C4-2B (cell line): ENCODE measurements around the gene KRTAP10-2.

ENCODE experiments used
- H3K27ac ChIP-seq: fragments of 450-650 bp; 2 replicates; pipeline ENCODE4 v1.5.1; 2017
- ZFX ChIP-seq: fragments of 450-650 bp; IDR thresholded peaks from 2 replicates; pipeline ENCODE4 v1.6.1; 2017
- TF ChIP-seq, protein P1 (sequence below): fragments of 450-650 bp; conservative IDR thresholded peaks from 2 replicates; pipeline ENCODE4 v1.5.1; 2017; ENCODE audit warnings: mild to moderate bottlenecking

The KRTAP10-2 gene

GRCh38 chr21:44572959-44573583, 21.8 kb upstream of the KRTAP10-2 start:
- no peak overlapping the region for H3K27ac ChIP-seq
- TF ChIP-seq, protein P1, sequence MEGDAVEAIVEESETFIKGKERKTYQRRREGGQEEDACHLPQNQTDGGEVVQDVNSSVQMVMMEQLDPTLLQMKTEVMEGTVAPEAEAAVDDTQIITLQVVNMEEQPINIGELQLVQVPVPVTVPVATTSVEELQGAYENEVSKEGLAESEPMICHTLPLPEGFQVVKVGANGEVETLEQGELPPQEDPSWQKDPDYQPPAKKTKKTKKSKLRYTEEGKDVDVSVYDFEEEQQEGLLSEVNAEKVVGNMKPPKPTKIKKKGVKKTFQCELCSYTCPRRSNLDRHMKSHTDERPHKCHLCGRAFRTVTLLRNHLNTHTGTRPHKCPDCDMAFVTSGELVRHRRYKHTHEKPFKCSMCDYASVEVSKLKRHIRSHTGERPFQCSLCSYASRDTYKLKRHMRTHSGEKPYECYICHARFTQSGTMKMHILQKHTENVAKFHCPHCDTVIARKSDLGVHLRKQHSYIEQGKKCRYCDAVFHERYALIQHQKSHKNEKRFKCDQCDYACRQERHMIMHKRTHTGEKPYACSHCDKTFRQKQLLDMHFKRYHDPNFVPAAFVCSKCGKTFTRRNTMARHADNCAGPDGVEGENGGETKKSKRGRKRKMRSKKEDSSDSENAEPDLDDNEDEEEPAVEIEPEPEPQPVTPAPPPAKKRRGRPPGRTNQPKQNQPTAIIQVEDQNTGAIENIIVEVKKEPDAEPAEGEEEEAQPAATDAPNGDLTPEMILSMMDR: no peak
- no peak for TF ChIP-seq ZFX

DNA sequence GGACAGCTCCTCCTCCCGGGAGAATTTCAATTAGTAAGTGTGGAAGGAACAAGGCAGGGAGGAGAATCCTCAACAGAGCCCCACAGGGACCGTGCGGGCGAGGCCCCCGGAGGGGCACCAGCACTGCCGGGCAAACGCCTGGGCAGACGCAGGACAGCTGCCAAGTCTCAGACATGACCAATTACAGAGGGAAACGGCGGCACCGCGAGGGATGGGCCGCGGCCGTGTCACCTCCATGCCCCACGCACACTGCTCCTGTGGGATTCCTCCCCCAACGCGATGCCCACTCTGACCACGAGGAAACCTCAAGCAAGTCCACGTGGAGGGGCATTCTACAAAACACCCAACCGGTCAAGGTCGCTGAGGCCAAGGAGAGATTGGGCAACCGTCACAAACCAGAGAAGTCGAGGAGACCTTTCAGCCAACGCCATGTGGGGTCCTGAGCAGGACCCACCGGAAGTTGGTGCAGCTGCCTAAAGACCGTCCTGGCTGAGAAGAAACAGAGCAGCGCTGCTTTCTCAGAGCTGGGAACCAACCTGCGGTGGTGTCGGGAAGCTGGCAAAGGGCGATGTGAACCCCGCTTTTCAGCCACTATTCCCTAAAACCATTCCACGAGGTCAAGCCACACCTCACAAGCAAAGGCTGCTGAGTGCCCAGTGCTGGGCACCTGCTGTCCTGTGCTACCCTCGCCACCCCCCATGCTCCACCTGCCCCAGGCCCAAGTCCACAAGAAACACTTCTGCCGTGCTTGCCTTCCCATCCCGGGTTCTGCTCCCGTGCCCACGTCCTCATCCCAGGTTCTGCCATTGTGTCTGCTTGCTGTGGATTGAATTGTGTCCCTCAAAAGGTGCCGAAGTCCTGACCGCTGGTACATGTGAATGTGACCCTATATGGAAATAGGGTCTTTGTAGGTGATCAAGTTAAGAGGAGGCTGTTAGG, 20.8 kb upstream of the KRTAP10-2 start:
- no peak overlapping the region for H3K27ac ChIP-seq
- no peak for TF ChIP-seq ZFX
- TF ChIP-seq, protein P1: no peak

DNA sequence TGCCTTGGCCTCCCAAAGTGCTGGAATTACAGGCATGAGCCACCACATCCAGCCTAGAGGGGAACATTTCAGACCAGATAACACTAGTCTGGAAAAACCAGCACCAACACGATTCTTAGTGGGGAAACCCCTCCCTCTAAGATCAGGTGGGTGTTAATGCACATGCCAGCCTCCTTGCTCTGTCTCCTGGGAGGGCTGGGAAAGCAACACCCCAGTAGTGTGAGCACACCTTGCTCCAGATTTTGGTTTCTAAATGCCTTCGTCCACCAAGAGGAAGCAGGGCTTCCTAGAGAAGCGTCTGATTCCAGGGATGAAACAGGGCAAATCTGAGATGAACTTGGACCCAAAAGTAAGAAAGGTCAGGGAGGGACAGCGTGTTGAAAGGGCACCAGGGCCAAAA, 20.0 kb upstream of the KRTAP10-2 start:
- TF ChIP-seq, protein P1: no peak
- no peak for TF ChIP-seq ZFX
- no peak overlapping the region for H3K27ac ChIP-seq

- TF ChIP-seq, protein P1: no peak
- TF ChIP-seq ZFX: no peak
These were observed 18.7 kb upstream of the KRTAP10-2 start for GRCh38 chr21:44569861-44570517.

GRCh38 chr21:44568667-44569556, 17.6 kb upstream of the KRTAP10-2 start:
- no peak for TF ChIP-seq ZFX
- TF ChIP-seq, protein P1: no peak
- no peak overlapping the region for H3K27ac ChIP-seq

More at GRCh38 chr21:44569861-44570517, 18.7 kb upstream of the KRTAP10-2 start:
- H3K27ac ChIP-seq: no peak overlapping the region

GRCh38 chr21:44568261-44568660, 17.0 kb upstream of the KRTAP10-2 start:
- TF ChIP-seq, protein P1: no peak
- TF ChIP-seq ZFX: no peak
- no peak overlapping the region for H3K27ac ChIP-seq
